ENCODE measurements around the gene IPO4.

IPO4 gene

DNA sequence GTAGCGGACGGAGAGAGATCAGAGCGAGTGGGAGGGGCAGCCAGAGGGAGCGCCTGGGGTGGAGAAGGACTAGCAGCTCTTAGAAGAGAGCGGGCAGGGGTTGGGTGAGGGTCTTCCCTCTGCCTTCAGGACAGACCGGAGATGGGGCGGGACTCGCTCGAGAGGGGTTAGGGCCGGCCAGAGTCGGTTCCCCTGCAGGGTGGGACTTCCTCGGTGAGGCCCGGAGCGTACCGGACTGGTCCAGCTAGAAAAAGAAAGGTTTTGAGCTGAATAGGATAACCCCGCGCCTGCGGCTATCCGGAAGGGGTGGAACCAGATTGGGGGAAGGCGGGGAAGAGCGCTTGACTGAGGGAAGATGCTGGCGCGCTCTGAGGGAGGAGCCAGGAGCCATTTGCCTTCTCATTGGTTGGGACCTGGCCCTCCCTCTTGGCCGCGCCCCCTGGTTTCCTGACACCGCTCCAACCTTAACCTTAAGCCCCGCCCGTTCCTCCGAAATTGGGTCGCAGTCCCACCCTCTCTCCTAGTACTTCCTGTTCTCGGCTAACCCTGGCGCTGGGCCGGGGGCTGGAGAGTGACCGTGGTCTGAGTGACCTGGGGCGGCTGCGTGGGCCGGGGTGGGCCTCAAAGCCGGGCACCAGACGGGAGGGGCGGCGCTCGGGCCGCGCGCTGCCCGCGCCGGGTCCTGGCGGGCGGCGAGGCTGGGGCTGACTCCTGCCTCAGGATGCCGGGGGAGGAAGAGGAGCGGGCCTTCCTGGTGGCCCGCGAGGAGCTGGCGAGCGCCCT is 41.4 kb downstream of the IPO4 start, which contains the start of gene RNF31 (continued):
- TF ChIP-seq ZNF37A (tag by site-specific recombination; IDR thresholded peaks at IDR 0.05) (no peak), ZNF335 (tag by site-specific recombination; conservative IDR thresholded peaks at IDR 0.05) (no peak; the same call in 1 of the 2 replicates), SCRT2 (tag by site-specific recombination; IDR thresholded peaks at IDR 0.05) (no peak), OVOL3 (tag by site-specific recombination; IDR thresholded peaks at IDR 0.05) (no peak), ZNF610 (tag by site-specific recombination; IDR thresholded peaks at IDR 0.05; ENCODE audit: borderline replicate concordance) (no peak), ZNF785 (tag by site-specific recombination; IDR thresholded peaks at IDR 0.05) (no peak), ZNF354C (tag by site-specific recombination; IDR thresholded peaks at IDR 0.05; ENCODE audit: borderline replicate concordance, low read depth) (no peak), ZNF223 (tag by site-specific recombination; IDR thresholded peaks at IDR 0.05) (no peak), ZNF433 (tag by site-specific recombination; IDR thresholded peaks at IDR 0.05; ENCODE audit: low read depth) (no peak), MZF1 (tag by site-specific recombination; IDR thresholded peaks at IDR 0.05; ENCODE audit: borderline replicate concordance) (no peak), ZNF549 (tag by site-specific recombination; IDR thresholded peaks at IDR 0.05) (no peak), ZBTB7A (tag by site-specific recombination; IDR thresholded peaks at IDR 0.05; ENCODE audit: low read depth) (peak; percentile 81), ZNF626 (tag by site-specific recombination; IDR thresholded peaks at IDR 0.05) (no peak), ZNF558 (tag by site-specific recombination; IDR thresholded peaks at IDR 0.05) (no peak), ZNF324 (tag by site-specific recombination; IDR thresholded peaks at IDR 0.05) (no peak), ZNF266 (tag by site-specific recombination; IDR thresholded peaks at IDR 0.05; ENCODE audit: low read depth) (no peak), ZSCAN23 (tag by site-specific recombination; IDR thresholded peaks at IDR 0.05) (no peak), ZNF585B (tag by site-specific recombination; IDR thresholded peaks at IDR 0.05) (no peak), MYNN (tag by site-specific recombination; IDR thresholded peaks at IDR 0.05; ENCODE audit: borderline replicate concordance) (no peak), ZNF670 (tag by site-specific recombination; IDR thresholded peaks at IDR 0.05; ENCODE audit: low read depth) (no peak), ZNF514 (tag by site-specific recombination; IDR thresholded peaks at IDR 0.05) (no peak), IKZF3 (tag by site-specific recombination; IDR thresholded peaks at IDR 0.05) (0 out of 2 replicates have a peak, but pooled peaks have one; percentile 43), ZNF701 (tag by site-specific recombination; IDR thresholded peaks at IDR 0.05) (no peak), ZNF174 (tag by site-specific recombination; IDR thresholded peaks at IDR 0.05) (no peak), ZNF248 (tag by site-specific recombination; IDR thresholded peaks at IDR 0.05) (no peak), TRIM28 (IDR thresholded peaks at IDR 0.05; ENCODE audit: borderline replicate concordance, low read length) (no peak), ZBTB17 (tag by site-specific recombination; IDR thresholded peaks at IDR 0.05) (no peak; the same call in 1 of the 2 replicates), ZNF423 (tag by site-specific recombination; IDR thresholded peaks at IDR 0.05) (no peak), ZBTB8A (tag by site-specific recombination; IDR thresholded peaks at IDR 0.05) (no peak)
- TF ChIP-seq, protein P1, sequence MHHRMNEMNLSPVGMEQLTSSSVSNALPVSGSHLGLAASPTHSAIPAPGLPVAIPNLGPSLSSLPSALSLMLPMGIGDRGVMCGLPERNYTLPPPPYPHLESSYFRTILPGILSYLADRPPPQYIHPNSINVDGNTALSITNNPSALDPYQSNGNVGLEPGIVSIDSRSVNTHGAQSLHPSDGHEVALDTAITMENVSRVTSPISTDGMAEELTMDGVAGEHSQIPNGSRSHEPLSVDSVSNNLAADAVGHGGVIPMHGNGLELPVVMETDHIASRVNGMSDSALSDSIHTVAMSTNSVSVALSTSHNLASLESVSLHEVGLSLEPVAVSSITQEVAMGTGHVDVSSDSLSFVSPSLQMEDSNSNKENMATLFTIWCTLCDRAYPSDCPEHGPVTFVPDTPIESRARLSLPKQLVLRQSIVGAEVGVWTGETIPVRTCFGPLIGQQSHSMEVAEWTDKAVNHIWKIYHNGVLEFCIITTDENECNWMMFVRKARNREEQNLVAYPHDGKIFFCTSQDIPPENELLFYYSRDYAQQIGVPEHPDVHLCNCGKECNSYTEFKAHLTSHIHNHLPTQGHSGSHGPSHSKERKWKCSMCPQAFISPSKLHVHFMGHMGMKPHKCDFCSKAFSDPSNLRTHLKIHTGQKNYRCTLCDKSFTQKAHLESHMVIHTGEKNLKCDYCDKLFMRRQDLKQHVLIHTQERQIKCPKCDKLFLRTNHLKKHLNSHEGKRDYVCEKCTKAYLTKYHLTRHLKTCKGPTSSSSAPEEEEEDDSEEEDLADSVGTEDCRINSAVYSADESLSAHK (tag by site-specific recombination; IDR thresholded peaks at IDR 0.05): no peak
- TF ChIP-seq, protein P2, sequence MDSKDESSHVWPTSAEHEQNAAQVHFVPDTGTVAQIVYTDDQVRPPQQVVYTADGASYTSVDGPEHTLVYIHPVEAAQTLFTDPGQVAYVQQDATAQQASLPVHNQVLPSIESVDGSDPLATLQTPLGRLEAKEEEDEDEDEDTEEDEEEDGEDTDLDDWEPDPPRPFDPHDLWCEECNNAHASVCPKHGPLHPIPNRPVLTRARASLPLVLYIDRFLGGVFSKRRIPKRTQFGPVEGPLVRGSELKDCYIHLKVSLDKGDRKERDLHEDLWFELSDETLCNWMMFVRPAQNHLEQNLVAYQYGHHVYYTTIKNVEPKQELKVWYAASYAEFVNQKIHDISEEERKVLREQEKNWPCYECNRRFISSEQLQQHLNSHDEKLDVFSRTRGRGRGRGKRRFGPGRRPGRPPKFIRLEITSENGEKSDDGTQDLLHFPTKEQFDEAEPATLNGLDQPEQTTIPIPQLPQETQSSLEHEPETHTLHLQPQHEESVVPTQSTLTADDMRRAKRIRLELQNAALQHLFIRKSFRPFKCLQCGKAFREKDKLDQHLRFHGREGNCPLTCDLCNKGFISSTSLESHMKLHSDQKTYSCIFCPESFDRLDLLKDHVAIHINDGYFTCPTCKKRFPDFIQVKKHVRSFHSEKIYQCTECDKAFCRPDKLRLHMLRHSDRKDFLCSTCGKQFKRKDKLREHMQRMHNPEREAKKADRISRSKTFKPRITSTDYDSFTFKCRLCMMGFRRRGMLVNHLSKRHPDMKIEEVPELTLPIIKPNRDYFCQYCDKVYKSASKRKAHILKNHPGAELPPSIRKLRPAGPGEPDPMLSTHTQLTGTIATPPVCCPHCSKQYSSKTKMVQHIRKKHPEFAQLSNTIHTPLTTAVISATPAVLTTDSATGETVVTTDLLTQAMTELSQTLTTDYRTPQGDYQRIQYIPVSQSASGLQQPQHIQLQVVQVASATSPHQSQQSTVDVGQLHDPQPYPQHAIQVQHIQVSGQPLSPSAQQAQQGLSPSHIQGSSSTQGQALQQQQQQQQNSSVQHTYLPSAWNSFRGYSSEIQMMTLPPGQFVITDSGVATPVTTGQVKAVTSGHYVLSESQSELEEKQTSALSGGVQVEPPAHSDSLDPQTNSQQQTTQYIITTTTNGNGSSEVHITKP (tag by site-specific recombination; IDR thresholded peaks at IDR 0.05): peak; percentile 77
- TF ChIP-seq, protein P3, sequence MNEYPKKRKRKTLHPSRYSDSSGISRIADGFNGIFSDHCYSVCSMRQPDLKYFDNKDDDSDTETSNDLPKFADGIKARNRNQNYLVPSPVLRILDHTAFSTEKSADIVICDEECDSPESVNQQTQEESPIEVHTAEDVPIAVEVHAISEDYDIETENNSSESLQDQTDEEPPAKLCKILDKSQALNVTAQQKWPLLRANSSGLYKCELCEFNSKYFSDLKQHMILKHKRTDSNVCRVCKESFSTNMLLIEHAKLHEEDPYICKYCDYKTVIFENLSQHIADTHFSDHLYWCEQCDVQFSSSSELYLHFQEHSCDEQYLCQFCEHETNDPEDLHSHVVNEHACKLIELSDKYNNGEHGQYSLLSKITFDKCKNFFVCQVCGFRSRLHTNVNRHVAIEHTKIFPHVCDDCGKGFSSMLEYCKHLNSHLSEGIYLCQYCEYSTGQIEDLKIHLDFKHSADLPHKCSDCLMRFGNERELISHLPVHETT (tag by site-specific recombination; IDR thresholded peaks at IDR 0.05): no peak
- TF ChIP-seq, protein P4, sequence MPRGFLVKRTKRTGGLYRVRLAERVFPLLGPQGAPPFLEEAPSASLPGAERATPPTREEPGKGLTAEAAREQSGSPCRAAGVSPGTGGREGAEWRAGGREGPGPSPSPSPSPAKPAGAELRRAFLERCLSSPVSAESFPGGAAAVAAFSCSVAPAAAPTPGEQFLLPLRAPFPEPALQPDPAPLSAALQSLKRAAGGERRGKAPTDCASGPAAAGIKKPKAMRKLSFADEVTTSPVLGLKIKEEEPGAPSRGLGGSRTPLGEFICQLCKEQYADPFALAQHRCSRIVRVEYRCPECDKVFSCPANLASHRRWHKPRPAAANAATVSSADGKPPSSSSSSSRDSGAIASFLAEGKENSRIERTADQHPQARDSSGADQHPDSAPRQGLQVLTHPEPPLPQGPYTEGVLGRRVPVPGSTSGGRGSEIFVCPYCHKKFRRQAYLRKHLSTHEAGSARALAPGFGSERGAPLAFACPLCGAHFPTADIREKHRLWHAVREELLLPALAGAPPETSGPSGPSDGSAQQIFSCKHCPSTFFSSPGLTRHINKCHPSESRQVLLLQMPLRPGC (tag by site-specific recombination; IDR thresholded peaks at IDR 0.05): no peak; the same call in 1 of the 2 replicates
